Caco-2 (cell line): ENCODE results near the gene TMEM132D. TPM values are rescaled to one million over a fixed set of nuclear protein-coding genes. Genes with fewer than 3 reads are reported as not detected.

Source experiments
- BruUV-seq: library from RNA; stranded (reverse); fragments of 400-500 nt; replicated peaks from 2 replicates; lab custom pipeline; 2021; lab: Mats Ljungman, UMichigan
- CTCF ChIA-PET: fragments of 300-600 bp; sonication (Branson Sonifier 250); formaldehyde crosslinking; loops from one replicate; lab custom pipeline; 2022; ENCODE audit warnings: antibody characterized with exemption; lab: Charles Lee
- POLR2A ChIA-PET: fragments of 300-600 bp; sonication (Branson Sonifier 250); formaldehyde crosslinking; loops from one replicate; lab custom pipeline; 2022; ENCODE audit warnings: antibody characterized with exemption; lab: Charles Lee
- DNase-seq, 2 experiments: peaks; one replicate each; pipeline versions ENCODE4 v3.0.0 to v3.0.0-alpha.2; 2020 to 2022
- H3K27me3 ChIP-seq: replicated peaks from 2 replicates; pipeline ENCODE4 v1.6.0; 2011; ENCODE audit warnings: low read length; ENCODE audit not compliant: control insufficient read depth, insufficient read depth
- H3K36me3 ChIP-seq: 2 replicates; pipeline ENCODE4 v1.5.1; 2011; ENCODE audit warnings: low read length; ENCODE audit not compliant: control insufficient read depth, insufficient read depth
- H3K4me1 ChIP-seq: fragments of 250-450 bp; sonication (Bioruptor Pico); 2 replicates; pipeline ENCODE4 v1.5.1; 2020; ENCODE audit warnings: mild to moderate bottlenecking
- H3K4me3 ChIP-seq: 2 replicates; pipeline ENCODE4 v1.5.1; 2011; ENCODE audit warnings: low read depth, mild to moderate bottlenecking, control low read depth, low read length
- H3K9me3 ChIP-seq: fragments of 250-450 bp; sonication (Bioruptor Pico); 2 replicates; pipeline ENCODE4 v1.5.1; 2020; ENCODE audit warnings: mild to moderate bottlenecking, moderate library complexity
- H3K27ac Mint-ChIP-seq: one replicate; pipeline ENCODE4 v1.8.0; 2022; ENCODE audit warnings: mixed read lengths; ENCODE audit not compliant: unreplicated experiment
- H3K27me3 Mint-ChIP-seq: one replicate; pipeline ENCODE4 v1.8.0; 2022; ENCODE audit warnings: mixed read lengths; ENCODE audit not compliant: insufficient read depth, unreplicated experiment
- H3K36me3 Mint-ChIP-seq: one replicate; pipeline ENCODE4 v1.8.0; 2022; ENCODE audit warnings: mild to moderate bottlenecking, mixed read lengths; ENCODE audit not compliant: insufficient read depth, unreplicated experiment
- H3K4me1 Mint-ChIP-seq: one replicate; pipeline ENCODE4 v1.8.0; 2022; ENCODE audit warnings: low read depth, mixed read lengths; ENCODE audit not compliant: unreplicated experiment
- H3K4me3 Mint-ChIP-seq: one replicate; pipeline ENCODE4 v1.8.0; 2022; ENCODE audit warnings: mild to moderate bottlenecking, moderate library complexity, mixed read lengths; ENCODE audit not compliant: unreplicated experiment
- H3K9me3 Mint-ChIP-seq: one replicate; pipeline ENCODE4 v1.8.0; 2022; ENCODE audit warnings: mixed read lengths; ENCODE audit not compliant: unreplicated experiment
- intact Hi-C: fragments of 100-400 bp; cut with micrococcal nuclease; formaldehyde crosslinking; loops from one replicate; pipeline ENCODE4 v1.10.0; 2022; ENCODE audit not compliant: unreplicated experiment
- total RNA-seq: library from RNA; stranded (reverse); gene quantifications from 2 replicates; pipeline ENCODE4 v1.2.3, GENCODE V29; 2022
- TF ChIP-seq, protein P1 (sequence below), 2 experiments: fragments of 200-600 bp in 1 of 2; IDR thresholded peaks; 1 replicate in 1 of 2; 2 replicates in 1 of 2; pipeline versions ENCODE4 v1.5.1 to v1.8.0; 2011 to 2022; ENCODE audit warnings: antibody characterized with exemption in 1 of 2, control low read depth in 1 of 2, inconsistent platforms in 1 of 2, low read depth in 1 of 2, low read length in 1 of 2, mild to moderate bottlenecking in 1 of 2, moderate library complexity in 1 of 2; ENCODE audit not compliant: insufficient read depth in 1 of 2, severe bottlenecking in 1 of 2, unreplicated experiment in 1 of 2

Gene TMEM132D
- total RNA-seq, 1 experiment from 2014 or later, result not detected

- H3K4me3 ChIP-seq, result no peak overlapping the region
- intact Hi-C loops, result no loop called here
- Mint-ChIP-seq H3K4me3 (no peak overlapping the region), H3K27me3 (peaks cover 8% of the 10 kb centered on the region), H3K9me3 (no peaks in the 10 kb centered on the region), H3K36me3 (no peaks in the 10 kb centered on the region), H3K27ac (no peak overlapping the region), H3K4me1 (no peaks in the 10 kb centered on the region)
- no peaks in the 10 kb centered on the region for H3K27me3 ChIP-seq
- no peaks in the 10 kb centered on the region for H3K4me1 ChIP-seq
- H3K36me3 ChIP-seq, result no peaks in the 10 kb centered on the region
- CTCF ChIA-PET, result no interaction called here
- no peaks in the 10 kb centered on the region for H3K9me3 ChIP-seq
- POLR2A ChIA-PET, result no interaction called here
- TF ChIP-seq, protein P1, sequence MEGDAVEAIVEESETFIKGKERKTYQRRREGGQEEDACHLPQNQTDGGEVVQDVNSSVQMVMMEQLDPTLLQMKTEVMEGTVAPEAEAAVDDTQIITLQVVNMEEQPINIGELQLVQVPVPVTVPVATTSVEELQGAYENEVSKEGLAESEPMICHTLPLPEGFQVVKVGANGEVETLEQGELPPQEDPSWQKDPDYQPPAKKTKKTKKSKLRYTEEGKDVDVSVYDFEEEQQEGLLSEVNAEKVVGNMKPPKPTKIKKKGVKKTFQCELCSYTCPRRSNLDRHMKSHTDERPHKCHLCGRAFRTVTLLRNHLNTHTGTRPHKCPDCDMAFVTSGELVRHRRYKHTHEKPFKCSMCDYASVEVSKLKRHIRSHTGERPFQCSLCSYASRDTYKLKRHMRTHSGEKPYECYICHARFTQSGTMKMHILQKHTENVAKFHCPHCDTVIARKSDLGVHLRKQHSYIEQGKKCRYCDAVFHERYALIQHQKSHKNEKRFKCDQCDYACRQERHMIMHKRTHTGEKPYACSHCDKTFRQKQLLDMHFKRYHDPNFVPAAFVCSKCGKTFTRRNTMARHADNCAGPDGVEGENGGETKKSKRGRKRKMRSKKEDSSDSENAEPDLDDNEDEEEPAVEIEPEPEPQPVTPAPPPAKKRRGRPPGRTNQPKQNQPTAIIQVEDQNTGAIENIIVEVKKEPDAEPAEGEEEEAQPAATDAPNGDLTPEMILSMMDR (IDR thresholded peaks at IDR 0.05; ENCODE audit: insufficient read depth in 1 of 2, low read depth in 1 of 2, low read length in 1 of 2, severe bottlenecking in 1 of 2, unreplicated experiment in 1 of 2), result no peak
- no peak for DNase-seq
- BruUV-seq, result no TSS peak
Observed at GRCh38 chr12:129034558-129035289, 869.1 kb downstream of the TMEM132D start.

GRCh38 chr12:129028844-129029243, 875.0 kb downstream of the TMEM132D start:
- no peak for DNase-seq
- H3K27me3 Mint-ChIP-seq, result peaks cover 4% of the 10 kb centered on the region
- Histone ChIP-seq H3K4me1 (no peaks in the 10 kb centered on the region), H3K36me3 (no peaks in the 10 kb centered on the region), H3K27me3 (no peaks in the 10 kb centered on the region), H3K4me3 (no peak overlapping the region), H3K9me3 (no peaks in the 10 kb centered on the region)
- intact Hi-C loops, result no loop called here
- no peaks in the 10 kb centered on the region for H3K9me3 Mint-ChIP-seq
- no peaks in the 10 kb centered on the region for H3K36me3 Mint-ChIP-seq
- no peak overlapping the region for H3K4me3 Mint-ChIP-seq
- H3K27ac Mint-ChIP-seq, result no peak overlapping the region
- BruUV-seq, result no TSS peak
- CTCF ChIA-PET, result no interaction called here
- TF ChIP-seq, protein P1 (IDR thresholded peaks at IDR 0.05; ENCODE audit: insufficient read depth in 1 of 2, low read depth in 1 of 2, low read length in 1 of 2, severe bottlenecking in 1 of 2, unreplicated experiment in 1 of 2), result no peak
- POLR2A ChIA-PET, result no interaction called here
- H3K4me1 Mint-ChIP-seq, result no peaks in the 10 kb centered on the region

DNA sequence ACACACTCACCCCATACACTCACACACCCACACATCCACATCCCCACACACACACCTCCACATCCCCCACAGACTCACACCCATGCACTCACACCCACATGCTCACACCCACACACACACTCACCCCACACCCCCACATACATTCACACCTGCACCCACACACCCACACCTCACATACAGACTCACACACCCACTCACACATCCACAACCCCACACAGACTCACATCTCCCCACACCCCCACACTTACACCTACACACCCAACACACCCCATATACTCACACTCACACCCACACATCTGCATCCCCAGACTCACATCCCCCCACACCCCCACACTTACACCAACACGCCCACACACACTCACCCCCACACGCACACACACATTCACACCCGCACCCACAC, 878.8 kb downstream of the TMEM132D start:
- intact Hi-C loops, result no loop called here
- POLR2A ChIA-PET, result no interaction called here

More for the DNA sequence above, 878.8 kb downstream of the TMEM132D start:
- H3K9me3 Mint-ChIP-seq, result no peaks in the 10 kb centered on the region
- TF ChIP-seq, protein P1 (IDR thresholded peaks at IDR 0.05; ENCODE audit: insufficient read depth in 1 of 2, low read depth in 1 of 2, low read length in 1 of 2, severe bottlenecking in 1 of 2, unreplicated experiment in 1 of 2), result no peak
- no peak overlapping the region for H3K4me3 Mint-ChIP-seq
- no peaks in the 10 kb centered on the region for H3K4me1 Mint-ChIP-seq
- Histone ChIP-seq H3K4me3 (no peak overlapping the region), H3K36me3 (no peaks in the 10 kb centered on the region), H3K4me1 (no peaks in the 10 kb centered on the region), H3K9me3 (no peaks in the 10 kb centered on the region), H3K27me3 (no peaks in the 10 kb centered on the region)
- no TSS peak for BruUV-seq
- CTCF ChIA-PET, result no interaction called here
- H3K27ac Mint-ChIP-seq, result no peak overlapping the region
- DNase-seq, result no peak
- no peaks in the 10 kb centered on the region for H3K36me3 Mint-ChIP-seq
- H3K27me3 Mint-ChIP-seq, result no peaks in the 10 kb centered on the region
